NOMO-1 treated with dmso at 0.1 percent for 144 hours (cell line): Measurements from ENCODE around the gene TES.

Source experiments
- DNase-seq: peaks from one replicate; lab custom pipeline; 2025; ENCODE audit not compliant: unreplicated experiment; lab: John Stamatoyannopoulos, UW

Gene TES

DNA sequence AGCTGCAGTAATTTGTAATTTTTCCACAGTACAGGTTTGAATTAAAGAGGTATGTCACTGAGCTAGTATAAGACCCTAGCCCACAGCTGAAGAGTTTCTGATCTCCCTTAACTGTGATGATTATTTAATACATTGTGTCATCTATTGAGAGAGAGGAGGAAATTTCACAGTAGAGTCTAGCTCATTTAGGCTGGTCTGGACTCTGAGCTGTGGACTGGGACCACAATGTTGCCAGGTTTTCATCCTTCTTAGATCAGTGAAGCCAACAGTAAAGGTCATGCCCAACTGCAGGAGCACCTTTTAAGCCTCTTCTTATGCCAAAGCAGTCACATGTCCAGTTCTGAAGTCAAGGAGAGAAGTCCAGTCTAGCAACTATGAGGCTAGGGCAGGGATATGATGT, 8.9 kb downstream of the TES start:
- no peak for DNase-seq

DNA sequence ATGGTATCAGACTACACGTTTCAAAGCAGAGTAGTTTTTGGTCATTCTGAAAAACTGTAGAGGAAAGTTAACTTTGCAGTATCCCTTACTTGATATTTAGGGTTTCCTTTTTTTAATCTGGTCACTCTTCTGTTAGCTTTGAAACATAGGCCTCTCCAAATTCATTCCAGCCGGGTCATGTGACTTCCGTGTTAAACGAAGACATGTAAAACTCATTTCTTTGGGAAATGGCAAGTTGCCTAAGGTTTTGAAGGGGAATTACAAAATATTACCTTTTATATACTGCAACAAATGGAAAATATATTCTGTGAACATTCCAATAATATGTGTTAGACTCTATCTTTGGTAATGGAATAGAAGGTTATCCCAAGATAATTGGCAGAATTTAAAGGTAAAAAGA, 9.5 kb downstream of the TES start:
- no peak for DNase-seq

DNA sequence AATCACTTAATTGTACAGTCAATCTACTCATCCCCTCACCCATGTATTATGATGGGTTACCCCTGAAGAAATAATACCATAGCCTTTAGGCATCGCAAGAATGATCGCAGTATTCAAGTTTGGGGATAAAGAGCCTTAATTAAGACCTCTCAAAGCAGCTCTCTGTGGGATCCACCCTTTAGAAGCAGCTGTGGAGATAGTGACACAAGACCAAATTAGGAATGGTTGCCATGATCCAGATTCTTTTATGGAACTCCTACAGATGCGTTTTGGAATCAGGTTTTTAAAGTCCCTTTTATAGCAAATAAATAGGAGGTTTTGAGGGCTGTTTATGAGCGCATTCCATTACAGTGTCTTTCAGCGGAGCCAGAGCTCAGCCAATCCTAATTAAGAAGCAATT, 12.2 kb downstream of the TES start:
- DNase-seq = no peak

DNA sequence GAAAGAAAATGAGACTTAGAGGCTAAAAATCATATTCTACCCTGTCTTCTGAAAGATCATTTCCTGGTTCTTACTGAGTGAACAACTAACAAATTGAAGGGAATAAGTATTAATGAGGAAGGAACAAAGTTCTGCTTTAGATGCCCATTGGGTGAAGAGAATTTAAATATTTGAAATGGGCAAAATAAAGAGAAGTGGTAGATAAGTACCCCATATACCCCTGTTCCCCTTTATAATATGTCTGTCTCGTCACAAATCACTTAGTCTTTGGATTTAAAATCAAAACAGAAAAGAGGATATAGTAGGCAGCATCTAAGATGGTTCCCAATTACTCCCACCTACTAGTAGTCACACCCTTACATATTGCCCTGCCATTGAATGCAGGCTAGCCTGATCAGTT, 13.2 kb downstream of the TES start:
- no peak for DNase-seq

DNA sequence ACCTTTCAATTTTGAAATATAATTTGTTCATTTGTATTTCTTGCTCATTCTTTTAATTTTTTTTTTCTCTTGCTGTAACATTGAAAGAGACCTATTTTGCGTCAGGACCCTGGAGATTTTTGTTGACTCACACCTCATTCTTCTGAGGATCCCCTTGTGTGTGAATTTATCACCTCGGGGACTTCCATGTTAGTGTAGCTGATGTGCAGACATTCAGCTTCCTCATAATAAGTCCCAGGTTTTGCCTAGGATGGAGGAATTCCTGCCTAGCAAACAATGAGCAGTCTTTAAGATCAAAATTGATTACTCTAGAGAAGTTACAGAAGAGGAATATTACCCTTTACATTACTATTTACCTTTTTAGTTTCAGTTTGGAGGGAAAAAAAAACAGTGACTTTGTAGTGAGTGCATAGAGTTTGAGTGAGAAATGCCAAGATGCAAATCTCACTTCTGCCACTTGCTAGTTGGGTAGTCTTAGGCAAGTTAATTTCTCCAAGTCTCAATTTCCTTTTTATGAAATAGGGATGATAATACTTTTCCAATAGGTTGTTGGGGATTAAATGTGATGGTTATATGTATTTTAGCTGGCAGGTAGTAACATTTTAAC, 14.3 kb downstream of the TES start:
- DNase-seq = no peak

DNA sequence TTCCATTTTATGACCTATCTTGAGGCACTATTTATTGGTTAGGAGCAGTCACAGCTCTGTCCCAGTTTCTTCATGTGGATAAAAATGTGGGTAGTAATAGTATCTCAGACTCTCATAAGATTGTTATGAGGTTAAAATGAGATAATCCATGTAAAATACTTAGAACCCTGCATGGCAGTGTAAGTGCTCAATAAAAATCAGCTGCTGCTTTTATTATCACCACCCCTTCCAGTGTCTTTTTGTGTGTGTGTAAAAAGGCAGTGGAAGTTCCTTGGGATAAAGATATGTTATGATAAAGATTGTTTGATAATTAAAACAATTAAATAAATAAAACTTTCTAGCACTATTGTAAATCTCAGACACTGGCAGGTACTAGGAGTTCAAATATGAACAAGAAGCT, 15.5 kb downstream of the TES start:
- no peak for DNase-seq

DNA sequence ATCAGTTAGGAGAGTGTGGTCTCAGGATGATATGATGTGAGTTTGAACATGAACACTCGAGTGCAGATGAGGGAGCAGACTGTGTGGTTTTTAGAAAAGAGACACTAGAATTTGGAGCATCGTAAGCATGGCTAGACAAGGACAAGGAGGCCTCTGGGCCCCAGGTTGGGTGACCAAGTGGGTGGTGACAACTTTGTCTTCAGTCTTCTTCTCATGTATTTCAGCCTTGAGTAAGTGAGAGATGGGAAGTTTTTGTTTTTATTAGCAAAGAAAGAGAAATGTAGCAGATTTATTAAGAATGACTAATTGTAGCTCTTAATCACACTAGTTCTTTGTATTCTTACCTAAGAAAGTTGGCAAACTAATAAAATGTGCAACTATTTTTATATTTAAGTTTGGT, 16.3 kb downstream of the TES start:
- DNase-seq = no peak

DNA sequence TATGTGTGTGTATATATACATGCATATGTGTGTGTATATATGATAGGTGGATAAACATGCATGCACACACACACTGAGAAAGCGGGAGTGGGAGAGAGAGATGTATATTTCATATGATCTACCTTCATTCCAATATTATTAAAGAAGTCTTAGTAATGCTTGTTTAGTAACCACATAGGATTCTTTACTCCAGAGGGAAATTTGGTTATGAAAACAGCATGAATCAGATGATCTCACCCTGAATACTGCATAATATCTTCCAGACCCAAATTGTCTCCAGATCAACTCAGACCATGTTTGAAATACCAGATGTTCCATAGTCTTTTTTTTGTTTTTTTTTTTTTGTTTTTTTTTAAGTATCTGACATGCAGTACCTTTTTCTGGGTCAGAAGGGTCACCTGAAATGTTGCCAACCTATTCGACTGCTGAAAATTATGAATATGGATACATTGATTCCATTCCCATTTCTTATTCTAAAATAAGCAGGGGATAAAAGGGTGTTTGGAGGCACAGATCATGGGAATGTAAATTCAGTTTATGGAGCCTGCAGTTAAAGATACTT, 17.4 kb downstream of the TES start:
- DNase-seq = no peak

DNA sequence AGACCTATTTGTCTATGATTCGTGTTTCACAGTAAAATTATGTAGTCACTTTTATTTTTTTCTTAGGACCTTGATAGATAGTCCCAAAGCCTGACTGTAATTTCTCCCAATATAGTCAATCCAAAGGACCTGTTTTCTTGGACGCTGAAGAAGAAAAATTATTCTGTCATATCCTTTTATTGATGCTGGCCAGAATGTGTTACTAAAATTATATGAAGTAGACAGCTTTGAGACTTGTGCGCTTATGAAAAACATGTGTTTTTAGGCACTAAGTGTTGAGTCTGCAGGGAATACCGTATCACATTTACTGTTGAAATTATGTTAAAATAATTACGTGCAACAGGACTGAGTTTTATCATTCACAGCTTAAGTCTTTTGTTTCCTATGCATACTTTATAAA, 17.9 kb downstream of the TES start:
- no peak for DNase-seq

DNA sequence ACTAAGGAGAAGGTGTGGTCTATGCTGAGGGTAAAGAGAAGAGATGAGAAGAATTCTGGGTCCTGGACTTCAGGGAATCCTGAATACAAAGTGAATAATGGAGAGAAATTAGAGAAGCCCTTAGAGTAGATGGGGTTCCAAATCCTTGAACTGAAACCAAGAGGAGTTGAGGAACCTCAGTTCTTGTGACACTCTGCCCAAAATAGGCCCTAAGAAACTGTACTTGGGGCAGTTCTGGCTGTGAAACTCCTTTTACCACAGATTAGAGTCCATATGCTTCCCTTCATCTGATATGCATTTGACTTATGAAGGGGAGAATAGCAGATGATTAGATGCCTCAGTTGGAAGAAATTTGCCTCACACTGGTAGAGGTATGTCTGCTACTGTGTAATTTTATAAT, 19.0 kb downstream of the TES start:
- no peak for DNase-seq

DNA sequence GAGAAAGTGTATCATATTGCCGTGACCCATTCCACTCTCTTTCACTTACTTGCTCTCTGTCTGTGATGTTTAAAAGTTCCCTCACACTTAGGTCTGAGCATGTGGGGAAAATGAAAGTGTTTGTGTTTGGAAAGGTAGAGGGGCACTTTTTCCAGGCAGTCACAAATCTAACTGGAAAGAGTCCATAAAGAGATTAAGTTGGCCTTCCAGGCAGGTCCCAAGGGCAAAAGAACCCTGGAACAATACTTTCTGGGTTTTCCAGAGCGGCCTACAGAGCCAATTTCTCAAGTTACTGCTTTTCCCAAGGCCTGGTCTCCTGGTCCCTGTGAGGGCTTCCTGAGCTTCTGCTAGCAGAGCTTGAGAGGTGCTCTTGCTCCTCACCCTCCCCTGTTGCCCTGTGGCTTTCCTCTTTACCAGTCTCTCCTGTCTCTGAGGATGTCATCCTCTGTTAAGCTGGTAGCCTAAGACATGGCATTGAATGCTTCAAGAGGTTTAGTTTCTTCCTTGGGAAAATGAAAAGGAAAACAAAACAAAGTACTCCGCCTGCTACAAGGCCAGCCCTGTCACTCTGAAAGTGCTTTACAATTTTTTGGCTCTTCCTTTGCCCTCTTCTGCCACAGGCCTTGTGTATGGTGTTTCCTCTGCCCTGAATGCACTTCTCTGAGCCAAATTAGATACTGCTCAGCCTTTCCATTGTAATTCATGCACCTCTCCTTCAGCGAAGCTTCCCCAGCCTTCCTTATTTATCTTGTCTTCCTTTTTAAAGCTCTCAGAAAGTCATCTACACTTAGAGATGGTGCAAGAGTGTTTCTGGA, 20.1 kb downstream of the TES start:
- no peak for DNase-seq

DNA sequence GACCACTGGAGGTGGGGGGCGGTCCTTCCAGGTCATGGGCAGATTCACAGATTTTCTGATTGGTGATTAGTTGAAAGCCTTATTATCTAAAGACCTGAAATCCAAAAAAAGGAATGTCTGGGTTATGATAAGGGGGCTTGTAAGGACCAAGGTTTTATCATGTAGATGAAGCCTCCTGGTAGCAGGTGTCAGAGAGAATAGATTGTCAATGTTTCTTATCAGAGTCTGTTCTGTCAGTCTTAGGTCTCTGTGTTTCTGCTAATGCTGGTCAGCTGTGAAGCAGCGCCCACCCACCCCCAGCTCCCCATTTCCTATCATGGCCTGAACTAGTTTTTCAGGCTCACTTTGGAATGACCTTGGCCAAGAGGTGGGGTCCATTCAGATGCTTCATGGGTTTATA, 21.2 kb downstream of the TES start:
- no peak for DNase-seq

DNA sequence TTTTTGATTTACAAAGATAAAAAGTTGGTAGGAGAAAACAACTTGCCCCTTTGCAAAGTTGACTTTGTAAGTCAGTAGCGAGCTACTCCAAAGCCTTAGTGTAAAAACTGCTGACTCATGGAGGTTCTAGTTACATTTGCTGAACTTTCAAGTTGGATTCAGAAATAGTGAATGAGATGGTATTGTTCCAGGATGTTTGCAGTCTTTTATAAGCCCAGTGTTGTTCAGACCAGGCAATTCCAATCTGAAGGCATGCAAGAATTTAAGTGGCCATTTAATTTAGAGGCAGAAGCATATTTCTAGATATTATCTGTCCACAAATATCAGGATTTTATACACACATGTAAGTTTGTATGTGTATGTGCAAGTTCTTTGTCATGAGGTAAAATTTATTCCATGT, 21.6 kb downstream of the TES start:
- no peak for DNase-seq

DNA sequence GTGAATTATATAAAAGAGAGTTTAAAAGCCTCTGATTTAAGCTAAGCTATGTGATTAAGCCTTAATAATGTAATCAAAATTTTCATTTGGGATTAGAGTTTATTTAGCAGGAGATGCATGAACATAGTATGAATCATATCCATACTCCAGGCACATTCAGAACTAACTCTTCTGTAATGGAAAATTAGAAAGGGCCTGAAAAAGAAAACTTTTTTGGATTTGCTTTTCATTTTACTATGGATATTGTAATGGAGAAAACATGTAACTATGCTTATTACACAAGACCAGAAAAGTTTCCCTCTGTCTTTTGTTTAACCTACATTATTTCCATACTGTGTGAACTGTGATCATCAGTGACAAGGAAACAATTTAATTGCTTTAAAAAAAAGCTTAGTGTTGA, 22.0 kb downstream of the TES start:
- no peak for DNase-seq

DNA sequence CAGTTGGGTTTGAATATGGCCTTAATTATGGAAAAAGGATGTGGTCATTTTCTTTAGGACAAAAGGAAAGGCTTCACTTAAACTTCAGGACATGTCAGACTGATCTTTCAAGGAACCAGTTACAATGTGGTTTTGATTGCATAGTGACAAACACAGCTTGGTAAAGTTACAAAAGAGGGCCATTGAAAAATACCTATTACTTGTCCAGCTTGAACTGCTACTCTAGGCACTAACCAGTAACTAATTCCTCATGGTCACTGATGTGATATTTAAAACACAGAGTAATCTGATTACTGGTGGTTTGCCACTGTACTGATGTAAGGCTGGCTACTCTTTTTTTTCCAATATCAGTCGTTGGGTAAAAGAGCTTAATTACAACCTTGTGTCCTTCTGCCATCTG, 22.6 kb downstream of the TES start:
- DNase-seq = no peak

DNA sequence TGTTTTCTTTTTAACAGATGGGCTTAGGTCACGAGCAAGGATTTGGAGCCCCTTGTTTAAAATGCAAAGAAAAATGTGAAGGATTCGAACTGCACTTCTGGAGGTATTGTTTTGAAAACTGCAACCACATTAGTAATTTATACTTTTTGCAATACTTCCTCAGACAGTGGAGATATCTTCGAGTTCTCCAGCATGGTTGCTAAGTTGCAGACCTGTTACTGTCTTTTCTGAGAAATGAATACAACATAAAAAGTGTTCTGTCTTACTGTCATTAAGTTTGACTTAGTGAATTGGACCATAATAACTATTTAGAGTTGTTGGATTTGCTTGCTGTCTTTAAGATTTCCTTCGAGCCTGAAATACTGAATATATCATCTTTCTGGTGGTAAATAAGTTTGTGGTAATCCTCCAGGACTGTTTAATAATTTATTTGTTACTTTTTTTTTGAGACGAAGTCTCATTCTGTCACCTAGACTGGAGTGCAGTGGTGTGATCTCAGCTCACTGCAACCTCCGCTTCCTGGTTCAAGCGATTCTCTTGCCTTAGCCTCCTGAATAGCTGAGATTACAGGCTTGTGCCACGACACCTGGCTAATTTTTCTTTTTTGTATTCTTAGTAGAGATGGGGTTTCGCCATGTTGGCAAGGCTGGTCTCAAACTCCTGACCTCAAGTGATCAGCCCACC, 24.3 kb downstream of the TES start:
- DNase-seq = no peak

DNA sequence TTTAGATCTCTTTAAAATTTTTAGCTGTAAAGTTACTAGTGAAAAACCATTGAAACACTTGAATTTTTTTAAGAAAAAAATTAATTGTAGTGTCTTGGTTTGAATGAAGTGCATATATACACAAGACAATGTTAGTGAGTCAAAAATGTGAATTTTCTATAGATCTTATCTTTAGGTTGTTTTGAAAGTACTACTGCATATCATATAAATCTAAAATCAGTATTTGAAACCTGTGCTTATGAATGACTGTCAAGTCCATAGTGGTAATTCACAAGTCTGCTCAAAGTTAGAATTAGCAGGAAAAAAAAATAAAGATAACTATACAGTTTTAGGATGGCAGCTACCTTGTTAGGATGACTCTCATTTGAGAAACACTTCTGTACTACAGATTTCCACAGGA, 25.0 kb downstream of the TES start:
- DNase-seq = no peak

DNA sequence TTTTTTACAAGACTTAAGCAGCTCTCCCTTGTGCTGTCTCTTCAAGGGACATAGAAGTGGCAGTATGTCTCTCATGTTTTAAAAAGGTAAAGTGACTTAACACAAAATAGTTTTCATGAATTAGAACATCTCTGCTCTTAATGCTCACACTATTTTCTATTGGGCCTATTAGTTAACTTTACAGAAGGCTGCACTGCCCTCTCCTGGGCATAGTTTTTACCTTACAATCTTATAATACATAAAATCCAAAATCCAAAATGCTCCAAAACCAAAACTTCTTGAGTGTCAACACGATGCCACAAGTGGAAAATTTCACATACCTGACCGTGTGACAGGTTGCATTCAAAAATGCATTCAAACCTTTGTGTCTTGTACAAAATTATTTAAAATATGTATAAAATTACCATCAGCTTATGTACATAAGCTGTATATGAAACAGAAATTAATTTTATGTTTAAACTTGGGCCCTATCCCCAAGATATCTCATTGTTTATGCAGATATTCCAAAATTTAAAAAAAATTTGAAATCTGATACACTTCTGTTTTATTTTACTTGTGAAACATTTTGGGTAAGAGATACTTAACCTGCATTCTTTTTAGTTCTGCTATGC, 25.8 kb downstream of the TES start:
- no peak for DNase-seq

DNA sequence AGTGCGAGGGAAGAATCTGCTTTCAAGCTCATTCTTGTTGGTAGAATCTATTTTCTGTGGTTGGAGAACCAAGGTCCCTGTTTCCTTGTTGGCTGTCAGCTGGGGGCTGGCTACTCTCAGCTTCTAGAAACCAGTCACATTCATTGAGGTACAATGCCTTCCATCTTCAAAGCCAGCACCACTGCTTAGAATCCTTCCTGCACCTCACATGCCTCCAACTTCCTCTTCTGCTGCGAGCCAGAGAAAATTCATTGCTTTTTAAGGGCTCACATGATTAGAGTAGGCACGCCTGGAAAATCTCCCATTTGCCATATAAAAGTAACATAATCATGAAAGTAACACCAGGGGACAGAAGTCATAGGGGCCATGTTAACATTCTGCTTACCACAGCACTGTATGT, 28.7 kb downstream of the TES start:
- no peak for DNase-seq

DNA sequence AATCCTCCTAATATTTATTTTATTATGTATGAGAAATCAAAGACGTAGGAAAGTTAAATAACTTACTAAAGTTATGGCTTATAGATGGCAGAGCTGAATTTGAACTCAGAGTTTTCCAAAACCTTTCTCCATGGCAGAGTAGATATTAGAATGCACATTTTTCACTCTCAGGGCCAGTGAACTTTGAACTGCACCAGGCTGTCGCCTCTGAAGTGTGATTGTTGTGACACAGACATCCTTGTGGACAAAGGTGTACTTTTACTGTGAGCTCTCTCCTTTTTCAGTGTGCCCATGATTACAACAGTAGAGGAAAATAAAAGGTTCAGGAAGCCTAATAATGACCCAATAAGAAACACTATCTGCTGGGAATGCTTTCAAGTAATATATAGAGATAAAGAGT, 29.1 kb downstream of the TES start:
- no peak for DNase-seq

DNA sequence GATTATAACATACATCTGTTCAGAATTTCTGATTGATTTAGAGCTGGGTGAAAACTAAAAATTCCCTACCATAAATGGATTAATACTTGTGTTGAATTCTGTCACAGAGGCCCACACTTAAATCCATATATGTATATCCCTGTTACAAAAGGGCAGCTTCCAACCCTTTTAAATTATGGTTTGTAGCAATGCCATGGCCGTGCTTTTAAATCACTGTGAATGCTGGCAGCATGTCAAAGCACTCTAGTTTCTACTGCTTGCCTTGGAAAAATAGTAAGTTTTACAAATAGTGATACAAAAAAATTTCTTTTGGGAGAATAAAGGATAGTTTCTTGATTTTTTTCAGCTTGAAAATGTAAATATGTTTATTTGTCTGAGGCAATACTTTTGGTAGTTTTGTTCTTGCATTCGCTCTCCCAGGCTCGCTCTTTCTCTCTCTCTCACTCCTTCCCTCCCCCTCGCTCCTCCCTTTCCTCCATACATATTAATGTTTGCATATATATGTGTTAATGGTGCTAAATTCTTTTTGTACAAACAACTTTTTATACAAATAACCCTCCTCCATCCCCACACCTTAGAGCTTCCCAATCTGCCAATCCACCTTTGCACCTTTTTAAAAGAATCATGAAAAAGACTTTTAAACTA, 29.8 kb downstream of the TES start:
- DNase-seq = no peak
